ENCODE measurements around the gene CD44. TPM values are rescaled to one million over a fixed set of nuclear protein-coding genes. Genes with fewer than 3 reads are reported as not detected.

CD44 gene
- total and polyA plus RNA-seq, 10 of the 15 experiments (the other 5 are each of a cell fraction or from before 2014, with no cell fraction given) = 57.1 to 293 (median 120) TPM

DNA sequence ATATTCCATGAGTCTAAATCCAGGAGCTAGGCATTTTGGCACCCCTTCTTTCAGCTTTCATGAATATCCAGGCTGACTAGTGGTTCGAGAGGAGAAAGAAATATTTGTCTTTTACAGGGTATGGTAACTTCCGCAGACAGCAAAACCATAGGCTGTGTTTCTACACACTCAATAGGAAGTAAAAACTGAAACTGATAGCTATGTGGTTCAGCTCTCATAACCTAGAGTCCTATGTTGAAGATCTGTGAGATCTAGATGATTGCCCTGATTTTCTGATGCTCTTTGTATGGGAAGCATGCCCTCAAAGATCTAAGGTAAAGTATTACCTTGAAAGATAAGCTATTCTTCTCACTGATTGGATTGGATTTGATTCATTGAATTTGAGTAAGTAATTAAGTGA lies 118.3 kb downstream of the CD44 start:
- Histone ChIP-seq H4K20me1 (ENCODE audit: control insufficient read depth, insufficient read depth) (no peaks in the 10 kb centered on the region), H3K4me2 (ENCODE audit: control insufficient read depth, insufficient read depth) (peak overlapping the region; percentile 64), H3K36me3 (ENCODE audit: control insufficient read depth in 2 of 2, insufficient read depth in 2 of 2, low read length in 1 of 2) (no peaks in the 10 kb centered on the region), H3K27ac (ENCODE audit: control insufficient read depth, insufficient read depth) (no peak overlapping the region), H3K9ac (ENCODE audit: control insufficient read depth, insufficient read depth, low read length) (no peak overlapping the region), H3K4me1 (ENCODE audit: control insufficient read depth, insufficient read depth, low read length) (peaks cover 11% of the 10 kb centered on the region), H3K27me3 (replicated peaks in 1 of 2; ENCODE audit: control insufficient read depth in 2 of 2, insufficient read depth in 2 of 2, low read length in 1 of 2) (no peaks in the 10 kb centered on the region), H3K9me3 (replicated peaks; ENCODE audit: control insufficient read depth, insufficient read depth, low read length) (no peaks in the 10 kb centered on the region), H2AFZ (ENCODE audit: control insufficient read depth, low read depth, low read length) (no peak overlapping the region), H3K79me2 (ENCODE audit: control insufficient read depth, insufficient read depth, low read length) (no peaks in the 10 kb centered on the region), H3K4me3 (0 out of 2 replicates have a peak overlapping the region, but pooled peaks have one; percentile 39)
- intact Hi-C loops (cut with micrococcal nuclease; ENCODE audit: unreplicated experiment) = no loop called here
- ChIA-PET POLR2A (no interaction called here), CTCF (interaction anchor here (0.5 to 2.9 kb wide), 8 partner anchors 11 to 789 kb away, joined by 3 to 11 read pairs (median 3); no protein-coding TSS in a partner anchor), RAD21 (ENCODE audit: unreplicated experiment) (interaction anchor here (0.5 to 1.9 kb wide), 14 partner anchors 10 to 259 kb away, joined by 3 to 8 read pairs (median 3); no protein-coding TSS in a partner anchor), SMC1A (ENCODE audit: uncharacterized antibody, unreplicated experiment) (interaction anchor here (0.7 to 3.5 kb wide), 18 partner anchors 9 to 331 kb away, joined by 3 to 17 read pairs (median 4); no protein-coding TSS in a partner anchor)
- peak; percentile 72 for TF ChIP-seq RUNX3 (IDR thresholded peaks at IDR 0.05; ENCODE audit: low read length)
- TF ChIP-seq, protein P1, sequence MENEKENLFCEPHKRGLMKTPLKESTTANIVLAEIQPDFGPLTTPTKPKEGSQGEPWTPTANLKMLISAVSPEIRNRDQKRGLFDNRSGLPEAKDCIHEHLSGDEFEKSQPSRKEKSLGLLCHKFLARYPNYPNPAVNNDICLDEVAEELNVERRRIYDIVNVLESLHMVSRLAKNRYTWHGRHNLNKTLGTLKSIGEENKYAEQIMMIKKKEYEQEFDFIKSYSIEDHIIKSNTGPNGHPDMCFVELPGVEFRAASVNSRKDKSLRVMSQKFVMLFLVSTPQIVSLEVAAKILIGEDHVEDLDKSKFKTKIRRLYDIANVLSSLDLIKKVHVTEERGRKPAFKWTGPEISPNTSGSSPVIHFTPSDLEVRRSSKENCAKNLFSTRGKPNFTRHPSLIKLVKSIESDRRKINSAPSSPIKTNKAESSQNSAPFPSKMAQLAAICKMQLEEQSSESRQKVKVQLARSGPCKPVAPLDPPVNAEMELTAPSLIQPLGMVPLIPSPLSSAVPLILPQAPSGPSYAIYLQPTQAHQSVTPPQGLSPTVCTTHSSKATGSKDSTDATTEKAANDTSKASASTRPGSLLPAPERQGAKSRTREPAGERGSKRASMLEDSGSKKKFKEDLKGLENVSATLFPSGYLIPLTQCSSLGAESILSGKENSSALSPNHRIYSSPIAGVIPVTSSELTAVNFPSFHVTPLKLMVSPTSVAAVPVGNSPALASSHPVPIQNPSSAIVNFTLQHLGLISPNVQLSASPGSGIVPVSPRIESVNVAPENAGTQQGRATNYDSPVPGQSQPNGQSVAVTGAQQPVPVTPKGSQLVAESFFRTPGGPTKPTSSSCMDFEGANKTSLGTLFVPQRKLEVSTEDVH (IDR thresholded peaks at IDR 0.05; ENCODE audit: low read depth, partially characterized antibody) = no peak
- peak in 1 of 2 experiments; percentile 86; a peak in 2 of 4 replicates for TF ChIP-seq ETV6 (conservative IDR thresholded peaks at IDR 0.05 in 1 of 2, IDR thresholded peaks at IDR 0.05 in 1 of 2; ENCODE audit: borderline replicate concordance in 1 of 2, low read depth in 1 of 2)
- TF ChIP-seq EGR1 (IDR thresholded peaks at IDR 0.05; ENCODE audit: borderline replicate concordance in 1 of 2, low read depth in 2 of 2, low read length in 2 of 2) = no peak
- peak; percentile 55 for DNase-seq (ENCODE audit: low read depth, low spot score)
- peak; percentile 89 for FAIRE-seq
- in situ Hi-C loops (cut with MboI) = no loop called here
- WGBS (ENCODE audit: insufficient coverage, insufficient replicate concordance, low lambda C conversion rate, missing lambda C conversion rate) = 0% methylated on average over 2 of the region's 2 CpGs
- peak; percentile 100 for ATAC-seq
- no TSS peak for BruUV-seq (replicated peaks)

All from GM12878 (cell line).